GM18867 (cell line): ENCODE measurements around the gene BCDIN3D.

Experiments
- ATAC-seq: cut with Tn5 transposase; IDR thresholded peaks from one replicate; pipeline ENCODE4 v1.9.1; 2021; ENCODE audit warnings: mild to moderate bottlenecking, moderate library complexity; ENCODE audit not compliant: unreplicated experiment

BCDIN3D gene

GRCh38 chr12:49823350-49823749, 19.6 kb downstream of the BCDIN3D start:
- no peak for ATAC-seq

- ATAC-seq = no peak
These were observed 21.3 kb downstream of the BCDIN3D start for GRCh38 chr12:49821373-49822287.

- ATAC-seq = no peak
These were observed 23.1 kb downstream of the BCDIN3D start for GRCh38 chr12:49819786-49820185.

DNA sequence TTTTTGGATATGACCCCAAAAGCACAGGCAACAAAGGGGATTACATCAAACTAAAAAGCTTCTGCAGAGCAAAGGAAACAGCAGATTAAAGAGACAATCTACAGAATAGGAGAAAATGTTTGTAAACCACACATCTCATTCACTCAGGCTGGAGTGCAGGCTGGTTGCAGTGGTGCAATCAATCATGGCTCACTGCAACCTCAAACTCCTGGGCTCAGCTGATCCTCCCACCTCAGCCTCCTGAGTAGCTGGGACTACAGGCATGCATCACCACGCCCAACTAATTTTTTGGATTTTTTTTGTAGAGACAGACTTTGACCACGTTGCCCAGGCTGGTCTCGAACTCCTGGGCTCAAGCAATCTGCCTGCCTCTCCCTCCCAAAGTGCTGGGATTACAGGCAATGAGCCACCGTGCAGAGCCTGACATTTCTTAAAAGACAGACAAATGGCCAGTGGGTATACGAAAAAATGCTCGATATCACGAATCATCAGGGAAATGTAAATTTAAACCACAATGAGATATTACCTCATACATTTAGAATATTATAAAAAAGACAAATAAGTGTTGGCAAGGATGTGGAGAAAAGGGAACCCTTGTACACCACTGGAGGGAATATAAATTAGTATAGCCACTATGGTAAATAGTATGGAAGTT, 24.5 kb downstream of the BCDIN3D start:
- no peak for ATAC-seq

- ATAC-seq = no peak
These were observed 29.8 kb downstream of the BCDIN3D start for GRCh38 chr12:49813131-49813530.

- no peak for ATAC-seq
These were observed 30.9 kb downstream of the BCDIN3D start for GRCh38 chr12:49811961-49812401.

- ATAC-seq = no peak
These were observed 31.8 kb downstream of the BCDIN3D start for GRCh38 chr12:49811136-49811535.

DNA sequence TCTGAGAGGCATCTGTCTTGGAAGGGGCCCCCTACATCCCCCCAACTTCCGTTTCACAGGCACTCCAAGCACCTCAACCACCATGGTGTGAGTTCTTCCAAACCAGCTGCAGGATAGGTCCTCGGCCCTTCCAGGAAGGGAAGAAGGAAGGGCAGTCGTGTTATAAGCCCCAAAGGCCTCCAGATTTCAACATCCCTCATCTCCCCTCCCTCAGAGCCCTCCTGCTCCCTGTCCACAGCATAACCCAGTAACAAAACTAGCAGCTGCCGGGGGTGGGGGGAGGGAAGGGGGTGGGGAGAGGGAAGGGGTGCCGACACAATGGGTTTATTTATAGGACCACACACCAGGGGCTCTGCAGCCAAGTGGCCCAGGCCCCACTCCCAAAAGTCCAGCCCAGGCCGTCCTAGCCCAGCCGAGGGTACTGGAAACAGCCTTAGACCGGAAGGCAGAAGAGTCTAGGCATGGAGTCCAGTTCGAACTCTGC, 33.0 kb downstream of the BCDIN3D start:
- no peak for ATAC-seq

DNA sequence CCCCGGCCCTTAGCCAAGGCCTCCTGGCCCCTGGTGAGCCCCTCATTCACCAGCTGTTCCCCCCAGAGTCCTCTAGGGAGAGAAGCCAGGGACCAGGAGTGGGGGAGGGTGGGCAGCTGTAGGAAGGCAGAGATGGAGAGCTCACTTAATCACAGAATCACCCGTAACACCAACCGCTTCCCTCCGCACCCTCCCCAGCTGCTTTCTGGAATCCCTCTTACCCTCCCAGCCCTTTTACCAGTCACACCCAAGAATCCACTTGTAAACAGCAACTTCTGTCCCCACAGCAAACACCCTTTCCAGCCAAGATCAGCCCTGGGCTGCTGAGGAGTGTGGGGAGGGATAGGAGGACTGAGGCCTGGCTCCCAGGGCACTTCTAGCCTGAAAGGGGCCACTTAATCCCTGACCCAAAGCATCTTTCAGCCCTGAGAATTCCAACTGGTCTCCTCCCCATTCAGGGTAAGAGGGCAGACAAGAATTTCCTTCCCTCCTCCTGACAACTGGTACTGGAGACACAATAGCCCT, 33.5 kb downstream of the BCDIN3D start:
- ATAC-seq = no peak

DNA sequence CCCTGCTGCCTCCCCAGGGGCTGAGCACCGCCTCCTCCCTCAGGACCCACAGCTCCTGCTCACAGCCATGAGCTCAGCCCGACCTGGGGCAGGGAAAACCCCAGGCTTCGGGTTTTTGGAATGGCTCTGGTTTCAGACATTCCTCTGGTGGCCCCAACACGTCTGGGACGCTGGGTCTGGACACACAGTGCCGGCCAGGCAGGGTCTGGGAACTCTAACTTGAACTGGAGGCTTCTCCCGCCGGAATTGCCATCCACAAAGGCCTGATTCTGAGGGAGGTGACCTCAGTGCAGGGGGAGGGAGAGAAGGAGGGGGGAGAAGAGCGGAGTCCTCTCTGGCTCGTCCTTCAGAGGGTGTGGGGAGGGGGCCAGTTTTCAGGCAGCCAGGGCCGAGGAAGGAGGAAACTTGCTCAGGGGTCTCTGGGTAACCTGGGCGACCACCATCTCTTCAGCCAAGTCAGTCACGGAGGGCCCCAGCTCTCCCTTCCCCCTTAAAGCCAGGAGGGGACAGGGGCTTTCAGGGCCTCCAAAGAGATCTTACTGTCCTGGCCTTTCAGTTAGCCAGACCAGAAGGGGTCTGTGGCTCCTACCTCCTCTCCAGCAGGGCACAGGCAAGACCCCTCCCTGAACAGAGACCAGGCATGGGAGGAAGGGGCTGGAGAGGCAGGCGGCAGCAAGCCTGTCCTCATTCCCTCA, 34.1 kb downstream of the BCDIN3D start:
- ATAC-seq = no peak

GRCh38 chr12:49807991-49808580, 34.8 kb downstream of the BCDIN3D start:
- no peak for ATAC-seq

GRCh38 chr12:49806877-49807276, 36.0 kb downstream of the BCDIN3D start:
- ATAC-seq = no peak

GRCh38 chr12:49806321-49806813, 36.5 kb downstream of the BCDIN3D start:
- ATAC-seq = no peak

- no peak for ATAC-seq
These were observed 37.5 kb downstream of the BCDIN3D start for GRCh38 chr12:49805409-49805808.

DNA sequence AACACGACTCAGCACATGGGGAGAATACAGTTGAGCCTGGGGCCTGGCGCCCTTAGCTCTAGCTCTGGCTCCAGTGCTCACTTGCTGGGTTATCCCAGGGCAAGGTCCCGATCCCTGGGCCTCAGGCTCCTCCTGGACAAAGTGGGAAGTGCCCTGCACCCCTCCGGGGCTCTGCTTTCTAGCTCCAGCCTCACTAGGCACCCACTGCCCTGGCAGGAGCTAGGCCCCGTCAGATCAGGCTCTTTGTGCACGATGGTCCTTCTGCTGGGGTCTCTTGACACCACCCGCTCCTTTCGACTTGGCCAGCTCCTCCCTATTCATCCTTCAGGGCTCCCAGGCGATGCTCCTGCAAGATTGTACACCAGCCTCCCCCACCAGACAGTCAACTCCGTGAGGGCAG, 38.1 kb downstream of the BCDIN3D start:
- ATAC-seq = no peak

DNA sequence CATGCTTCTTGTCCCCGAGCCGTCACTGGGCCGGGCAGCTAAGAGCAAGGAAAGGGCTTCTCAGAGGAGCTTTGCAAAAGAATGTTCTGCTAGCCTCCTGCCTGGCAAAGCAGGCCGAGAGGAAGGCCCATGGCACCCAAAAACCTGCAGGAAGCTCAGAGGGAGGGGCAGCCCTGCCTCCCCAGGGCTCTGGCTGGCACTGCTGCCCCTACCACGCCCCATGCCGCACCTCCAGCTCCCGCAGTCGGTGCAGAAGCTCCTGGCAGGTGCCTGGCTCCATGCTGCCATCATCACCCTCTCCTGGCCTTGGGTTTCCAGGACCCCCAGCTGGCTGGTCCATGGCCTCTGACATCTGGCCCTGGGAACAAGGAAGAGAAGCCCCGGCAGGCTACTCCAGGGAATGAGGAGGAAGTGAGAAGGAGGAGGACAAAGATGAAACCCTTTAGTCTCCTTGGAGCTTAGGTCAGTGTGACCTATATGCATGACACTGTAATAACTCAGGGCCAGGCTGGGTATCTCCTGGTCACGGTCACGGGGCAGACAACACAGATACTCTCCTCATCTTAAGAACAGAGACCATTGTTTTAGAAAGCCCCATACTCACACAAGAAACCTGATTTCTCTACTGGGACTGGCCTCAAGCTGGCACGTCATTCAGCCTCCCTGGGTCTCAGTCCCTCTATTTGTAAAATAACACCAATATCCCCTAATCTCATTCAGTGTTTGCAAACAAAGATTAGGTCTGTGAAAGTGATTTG, 39.0 kb downstream of the BCDIN3D start:
- ATAC-seq = no peak

DNA sequence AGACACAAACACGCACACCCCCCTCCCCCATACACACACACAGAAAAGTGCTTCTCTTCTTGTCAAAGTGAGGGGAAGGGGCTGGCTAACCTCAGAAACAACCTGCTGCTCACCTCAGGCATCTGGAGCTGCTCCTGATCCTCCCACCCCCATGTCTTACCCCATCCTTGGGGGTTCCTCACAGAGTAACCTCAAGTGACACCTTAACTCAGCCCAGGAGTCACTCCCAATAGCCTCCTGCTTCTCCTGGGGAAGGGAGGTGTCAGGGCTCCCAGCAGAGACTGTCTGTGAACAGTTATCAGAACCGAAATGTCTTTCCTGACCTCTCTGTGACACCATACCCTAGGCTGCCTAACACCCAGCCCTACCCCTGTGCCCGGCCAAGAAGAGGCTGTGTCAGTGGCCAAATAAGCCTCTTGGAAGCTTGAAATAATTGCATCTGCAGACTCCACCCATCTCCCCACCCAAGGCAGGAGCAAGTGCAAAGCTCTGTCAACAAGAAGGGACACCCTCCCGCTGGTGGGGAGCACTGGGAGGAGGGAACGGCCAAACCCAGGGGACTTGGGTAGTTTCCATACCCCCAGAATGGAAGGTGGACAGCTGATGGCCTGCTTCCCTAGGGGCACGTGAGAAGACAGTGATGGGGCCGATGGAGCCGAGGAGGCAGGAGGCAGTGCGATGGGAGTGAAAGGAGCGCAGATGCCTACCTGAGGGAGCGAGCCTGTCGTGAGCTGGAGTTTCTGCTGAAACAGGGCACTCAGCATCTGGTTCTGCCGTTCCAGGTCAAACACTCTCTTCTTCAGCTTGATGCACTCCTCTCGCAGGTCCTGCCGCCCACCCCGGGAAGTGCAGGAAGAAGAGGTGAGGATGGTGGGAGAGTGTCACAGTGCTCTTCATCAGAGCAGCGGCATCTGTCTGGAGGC, 41.5 kb downstream of the BCDIN3D start:
- no peak for ATAC-seq

DNA sequence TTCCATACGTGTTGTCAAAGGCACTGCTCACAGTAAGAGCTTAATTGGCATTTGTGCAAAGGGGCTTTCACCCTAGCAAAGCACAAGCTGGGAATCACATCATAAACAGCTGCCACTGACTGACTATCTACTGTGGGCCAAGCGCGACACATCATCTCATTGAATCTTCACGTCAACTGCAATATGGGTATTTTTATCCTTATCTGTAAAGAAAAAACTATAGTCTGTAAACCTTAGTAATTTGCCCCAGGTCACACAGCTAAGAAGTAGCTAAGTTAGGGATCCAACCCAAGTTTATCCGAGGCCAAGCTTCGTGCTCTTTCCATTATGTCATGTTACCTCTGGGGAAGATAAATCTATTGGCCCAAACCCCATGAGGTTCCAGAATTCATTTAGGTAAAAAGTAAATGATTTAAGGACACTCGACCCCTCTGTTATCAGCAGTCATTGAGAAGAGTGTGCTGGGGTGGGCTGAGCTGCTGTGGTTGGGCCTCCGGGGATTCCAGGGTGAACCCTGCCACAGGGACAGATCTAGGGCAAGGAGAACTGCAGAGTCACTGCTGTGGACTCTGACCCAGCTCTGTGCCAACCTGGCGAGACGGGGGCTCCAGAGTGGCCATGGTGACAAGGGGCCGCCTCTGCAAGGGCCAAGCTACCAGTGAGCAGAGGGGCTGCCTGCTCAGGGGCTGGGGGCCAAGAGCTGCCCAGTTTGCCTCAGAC, 42.3 kb downstream of the BCDIN3D start:
- ATAC-seq = no peak
